ENCODE measurements around the gene RAB5IF.

GRCh38 chr20:36572701-36573102, 32.9 kb upstream of the RAB5IF start:
- TF ChIP-seq CTCF (IDR thresholded peaks at IDR 0.05) (no peak), POLR2AphosphoS5 (IDR thresholded peaks at IDR 0.05; ENCODE audit: low read depth, low read length) (no peak)

Data from Panc1 (cell line).